GM12891 (cell line): ENCODE results near the gene DNAH12.

ENCODE experiments used
- POLR2AphosphoS5 ChIP-seq: IDR thresholded peaks from 2 replicates; pipeline ENCODE4 v1.6.1; 2011; ENCODE audit warnings: low read depth, low read length, control low read depth
- TAF1 ChIP-seq: IDR thresholded peaks from 2 replicates; pipeline ENCODE4 v1.6.1; 2011; ENCODE audit warnings: low read depth, low read length, control low read depth

GRCh38 chr3:57244946-57245345, 299.2 kb downstream of the DNAH12 start:
- TF ChIP-seq TAF1 (no peak), POLR2AphosphoS5 (no peak)
